Keratinocyte (primary cell): ENCODE data around the gene MAGI1. TPM values are rescaled to one million over a fixed set of nuclear protein-coding genes. Genes with fewer than 3 reads are reported as not detected.

Experiments
- DNase-seq: peaks from one replicate; pipeline ENCODE4 v3.0.0-alpha.2; 2011; ENCODE audit warnings: low read depth, missing footprints, low spot score
- FAIRE-seq: peaks from 2 replicates; lab custom pipeline; 2011; peaks lifted over from hg19 to GRCh38; lab: Jason Lieb, UNC
- H2AFZ ChIP-seq: 2 replicates; pipeline ENCODE4 v1.6.0; 2012; ENCODE audit warnings: low read length, control low read depth, inconsistent platforms; ENCODE audit not compliant: control insufficient read depth
- H3K27ac ChIP-seq: 2 replicates; pipeline ENCODE4 v1.5.1; 2011; ENCODE audit warnings: low read length; ENCODE audit not compliant: control insufficient read depth, insufficient read depth
- H3K27me3 ChIP-seq: 3 replicates; pipeline ENCODE4 v1.6.0; 2011; ENCODE audit warnings: low read length; ENCODE audit not compliant: control insufficient read depth, insufficient read depth; ENCODE audit errors: extremely low read depth
- H3K36me3 ChIP-seq, 2 experiments: 2 replicates in 1 of 2; 3 replicates in 1 of 2; pipeline ENCODE4 v1.5.1; 2011; ENCODE audit warnings: low read length in 2 of 2, mild to moderate bottlenecking in 1 of 2; ENCODE audit not compliant: control insufficient read depth in 2 of 2, insufficient read depth in 2 of 2; ENCODE audit errors: extremely low read depth in 1 of 2
- H3K4me1 ChIP-seq: 3 replicates; pipeline ENCODE4 v1.5.1; 2011; ENCODE audit warnings: low read length; ENCODE audit not compliant: control insufficient read depth, insufficient read depth; ENCODE audit errors: extremely low read depth
- H3K4me2 ChIP-seq: 3 replicates; pipeline ENCODE4 v1.6.0; 2011; ENCODE audit warnings: low read depth, low read length; ENCODE audit not compliant: control insufficient read depth, insufficient read depth; ENCODE audit errors: extremely low read depth
- H3K4me3 ChIP-seq, 3 experiments: fragments of 200-600 bp in 1 of 3; sonication (generic) in 1 of 3; 2 replicates in 2 of 3; 3 replicates in 1 of 3; pipeline ENCODE4 v1.5.1; 2011 to 2016; ENCODE audit warnings: low read length in 3 of 3, mild to moderate bottlenecking in 3 of 3, control low read depth in 2 of 3, inconsistent platforms in 1 of 3, low read depth in 1 of 3, mixed read lengths in 1 of 3, mixed run types in 1 of 3, moderate library complexity in 1 of 3; ENCODE audit not compliant: control insufficient read depth in 2 of 3, insufficient read depth in 2 of 3; ENCODE audit errors: extremely low read depth in 1 of 3
- H3K79me2 ChIP-seq: 2 replicates; pipeline ENCODE4 v1.6.0; 2012; ENCODE audit warnings: low read length; ENCODE audit not compliant: control insufficient read depth, insufficient read depth
- H3K9ac ChIP-seq: 3 replicates; pipeline ENCODE4 v1.6.0; 2011; ENCODE audit warnings: low read length; ENCODE audit not compliant: control insufficient read depth, insufficient read depth; ENCODE audit errors: extremely low read depth
- H3K9me1 ChIP-seq: 3 replicates; pipeline ENCODE4 v1.6.0; 2011; ENCODE audit warnings: low read length; ENCODE audit not compliant: control insufficient read depth, insufficient read depth; ENCODE audit errors: extremely low read depth
- H3K9me3 ChIP-seq: 2 replicates; pipeline ENCODE4 v1.5.1; 2012; ENCODE audit warnings: low read depth, low read length; ENCODE audit not compliant: control insufficient read depth
- H4K20me1 ChIP-seq: 3 replicates; pipeline ENCODE4 v1.6.0; 2011; ENCODE audit warnings: low read length; ENCODE audit not compliant: control insufficient read depth, insufficient read depth; ENCODE audit errors: extremely low read depth
- CTCF ChIP-seq, 3 experiments: IDR thresholded peaks in 1 of 3; conservative IDR thresholded peaks in 1 of 3; optimal IDR thresholded peaks in 1 of 3; 2 replicates in 2 of 3; 3 replicates in 1 of 3; pipeline versions ENCODE3 to v1.5.1; 2011; ENCODE audit warnings: low read length in 3 of 3, mild to moderate bottlenecking in 3 of 3, moderate library complexity in 2 of 3, control low read depth in 1 of 3, inconsistent platforms in 1 of 3; ENCODE audit not compliant: insufficient read depth in 2 of 3; ENCODE audit errors: extremely low read depth in 1 of 3
- EZH2 ChIP-seq: IDR thresholded peaks from one replicate; pipeline ENCODE4 v1.6.1; 2012; ENCODE audit warnings: inconsistent platforms, mild to moderate bottlenecking, low read length, moderate library complexity
- dilution Hi-C: fragments of 300-500 bp; cut with MboI; formaldehyde crosslinking; loops from one replicate; pipeline ENCODE4 v1.7.0; 2020; ENCODE audit warnings: low sequenced_read_pairs; ENCODE audit not compliant: extremely low pct_ligation_motif_present
- polyA plus RNA-seq, 5 experiments: library from polyadenylated mRNA; depleted of rRNA in 3 of 5; stranded (reverse) in 3 of 5; stranded (forward) in 1 of 5; unstranded in 1 of 5; fragments of >200 nt; gene quantifications; 1 replicate in 1 of 5; 2 replicates in 3 of 5; 3 replicates in 1 of 5; pipeline versions ENCODE4 v1.2.1 to v1.2.3, GENCODE V29; 2011 to 2012; ENCODE audit warnings: missing spikeins in 2 of 5, low read depth in 1 of 5, low replicate concordance in 1 of 5

The MAGI1 gene
- polyA plus RNA-seq, 1 donor (not counting 4 experiments of a cell fraction or from before 2014, with no cell fraction given), result 10.9 TPM

GRCh38 chr3:65787827-65788226 is 250.9 kb downstream of the MAGI1 start:
- dilution Hi-C loops, result no loop called here
- H3K9me1 ChIP-seq, result no peaks in the 10 kb centered on the region
- H3K79me2 ChIP-seq, result no peaks in the 10 kb centered on the region

GRCh38 chr3:65787340-65787739 is 251.4 kb downstream of the MAGI1 start:
- Histone ChIP-seq H3K27ac (no peak overlapping the region), H3K9me3 (no peaks in the 10 kb centered on the region), H3K4me1 (no peaks in the 10 kb centered on the region), H3K27me3 (no peaks in the 10 kb centered on the region), H3K4me3 (no peak overlapping the region), H3K4me2 (no peak overlapping the region), H3K9me1 (no peaks in the 10 kb centered on the region), H2AFZ (no peak overlapping the region), H3K79me2 (no peaks in the 10 kb centered on the region), H3K36me3 (no peaks in the 10 kb centered on the region), H3K9ac (no peak overlapping the region), H4K20me1 (no peaks in the 10 kb centered on the region)
- DNase-seq, result no peak
- dilution Hi-C loops, result no loop called here
- TF ChIP-seq EZH2 (no peak), CTCF (optimal IDR thresholded peaks at IDR 0.05 in 1 of 3, IDR thresholded peaks at IDR 0.05 in 1 of 3, conservative IDR thresholded peaks at IDR 0.05 in 1 of 3; ENCODE audit: extremely low read depth in 1 of 3, insufficient read depth in 2 of 3, low read length in 3 of 3) (no peak)
- no peak for FAIRE-seq

More at GRCh38 chr3:65787827-65788226, 250.9 kb downstream of the MAGI1 start:
- TF ChIP-seq CTCF (optimal IDR thresholded peaks at IDR 0.05 in 1 of 3, IDR thresholded peaks at IDR 0.05 in 1 of 3, conservative IDR thresholded peaks at IDR 0.05 in 1 of 3; ENCODE audit: extremely low read depth in 1 of 3, insufficient read depth in 2 of 3, low read length in 3 of 3) (no peak), EZH2 (no peak)
- Histone ChIP-seq H3K36me3 (no peaks in the 10 kb centered on the region), H3K27ac (no peak overlapping the region), H3K9me3 (no peaks in the 10 kb centered on the region), H3K9ac (no peak overlapping the region), H3K4me3 (no peak overlapping the region), H3K4me1 (no peaks in the 10 kb centered on the region), H2AFZ (no peak overlapping the region), H3K27me3 (no peaks in the 10 kb centered on the region), H3K4me2 (no peak overlapping the region), H4K20me1 (no peaks in the 10 kb centered on the region)
- DNase-seq (no peak), FAIRE-seq (no peak)
